EH (cell line): ENCODE results near the gene RAD51B.
A peak's percentile ranks its signal among the peaks of the same experiment; 100 is the strongest.

Source experiments
- DNase-seq: peaks from one replicate; pipeline ENCODE4 v3.0.0-alpha.2; 2015; ENCODE audit warnings: low read depth

RAD51B gene

GRCh38 chr14:68619790-68620574, 800.4 kb downstream of the RAD51B start:
- DNase-seq: peak; percentile 87

GRCh38 chr14:68621400-68622365, 802.1 kb downstream of the RAD51B start:
- peak; percentile 71 for DNase-seq

- no peak for DNase-seq
Measured at GRCh38 chr14:68622856-68623255, 803.3 kb downstream of the RAD51B start.

- DNase-seq: no peak
Measured at GRCh38 chr14:68623307-68623706, 803.7 kb downstream of the RAD51B start.

GRCh38 chr14:68623826-68624225, 804.2 kb downstream of the RAD51B start:
- no peak for DNase-seq

- no peak for DNase-seq
Measured at GRCh38 chr14:68624541-68625220, 805.1 kb downstream of the RAD51B start.

- DNase-seq: no peak
Measured at GRCh38 chr14:68625366-68626090, 805.9 kb downstream of the RAD51B start.

GRCh38 chr14:68626386-68626785, 806.8 kb downstream of the RAD51B start:
- no peak for DNase-seq

- DNase-seq: no peak
Measured at GRCh38 chr14:68627050-68627867, 807.7 kb downstream of the RAD51B start.

- no peak for DNase-seq
Measured at GRCh38 chr14:68627868-68628604, 808.5 kb downstream of the RAD51B start.

GRCh38 chr14:68628605-68629310, 809.2 kb downstream of the RAD51B start:
- no peak for DNase-seq

- DNase-seq: no peak
Measured at GRCh38 chr14:68630081-68630571, 810.5 kb downstream of the RAD51B start.

- no peak for DNase-seq
Measured at GRCh38 chr14:68630611-68631393, 811.2 kb downstream of the RAD51B start.

- no peak for DNase-seq
Measured at GRCh38 chr14:68631394-68632053, 811.9 kb downstream of the RAD51B start.

GRCh38 chr14:68632054-68632895, 812.7 kb downstream of the RAD51B start:
- DNase-seq: no peak

- peak; percentile 16 for DNase-seq
Measured at GRCh38 chr14:68633131-68633991, 813.8 kb downstream of the RAD51B start.
